Muscle of back (tissue), 11 donors: ENCODE results near the gene LPP. TPM values are rescaled to one million over a fixed set of nuclear protein-coding genes. Genes with fewer than 3 reads are reported as not detected.
A peak's percentile ranks its signal among the peaks of the same experiment; 100 is the strongest.

Experiments
- DNase-seq, 3 donors: peaks; one replicate each; pipeline versions ENCODE4 v3.0.0 to v3.0.0-alpha.2; 2013
- polyA plus RNA-seq, 10 donors: library from polyadenylated mRNA; unstranded; fragments of 120-200 nt; gene quantifications; one replicate each; pipeline ENCODE4 v1.2.1, GENCODE V29; 2013; ENCODE audit not compliant: insufficient read length in 10 of 10

The LPP gene
- polyA plus RNA-seq, 10 donors, result 12.0 to 18.9 (median 16.3) TPM

DNA sequence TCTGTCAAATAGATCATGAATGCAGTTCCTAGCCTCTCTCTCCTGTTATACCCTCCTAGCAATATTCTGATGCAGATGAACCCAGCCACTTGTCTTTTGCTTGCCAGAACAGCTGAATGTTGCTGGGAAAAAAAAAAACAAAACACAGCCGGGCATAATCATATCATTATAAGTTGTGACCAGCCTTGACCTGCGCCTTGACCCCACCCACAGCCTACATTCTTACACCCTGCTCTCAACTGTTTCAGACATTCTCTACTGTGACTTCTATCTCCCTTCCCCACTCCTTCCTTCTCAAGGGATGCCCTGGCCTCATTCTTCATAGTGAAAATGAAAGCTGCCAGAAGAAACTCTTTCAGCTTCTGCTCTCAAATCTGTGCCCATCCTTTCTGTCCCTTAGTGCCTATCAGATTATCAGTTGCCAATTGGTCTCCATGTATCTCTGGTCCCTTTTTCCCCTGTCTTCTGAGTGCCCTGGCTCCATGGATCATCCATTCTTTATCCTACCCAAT lies 628.7 kb downstream of the LPP start:
- DNase-seq, result no peak

DNA sequence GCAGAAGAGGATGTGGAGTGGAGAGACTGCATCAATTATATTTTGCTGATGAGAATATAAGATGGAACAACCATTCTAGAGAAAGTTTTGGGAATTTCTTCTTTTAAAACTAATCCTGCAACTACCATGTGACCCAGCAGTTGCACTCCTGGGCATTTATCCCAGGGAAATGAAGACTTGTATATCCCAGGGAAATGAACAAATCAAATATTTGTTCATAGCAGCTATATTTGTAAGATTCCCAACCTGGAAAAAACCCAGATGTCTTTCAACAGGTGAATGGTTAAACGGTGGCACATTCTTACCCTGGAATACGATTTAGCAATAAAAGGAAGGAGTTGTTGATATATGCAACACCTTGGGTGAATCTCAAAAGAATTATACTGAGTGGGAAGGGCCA lies 632.5 kb downstream of the LPP start:
- no peak for DNase-seq

- peak in 1 of 3 donors; percentile 92 for DNase-seq
These were observed 634.7 kb downstream of the LPP start for GRCh38 chr3:188788621-188789081.

DNA sequence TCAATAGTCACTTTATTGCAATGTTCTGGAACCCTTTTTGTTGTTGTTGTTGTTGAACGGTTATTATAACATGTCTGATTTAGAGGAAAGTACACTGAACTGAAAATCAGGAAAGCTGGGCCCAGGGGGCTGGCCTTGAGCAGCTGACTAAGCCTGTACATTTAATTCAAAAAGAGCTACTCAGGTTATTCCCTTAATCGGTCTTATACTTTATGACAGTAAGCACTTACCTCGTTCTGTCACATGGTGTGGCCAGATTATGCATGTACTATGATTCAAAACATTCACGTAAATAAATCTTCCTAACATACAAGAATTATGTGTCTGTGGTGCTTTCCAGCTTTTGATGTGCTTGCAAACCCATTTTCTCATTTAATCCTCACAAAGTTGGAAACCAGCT lies 635.3 kb downstream of the LPP start:
- no peak for DNase-seq

GRCh38 chr3:188791311-188791710 lies 637.4 kb downstream of the LPP start:
- no peak for DNase-seq

GRCh38 chr3:188792793-188793192 lies 638.8 kb downstream of the LPP start:
- peak; percentile 51 to 63 (median 52) for DNase-seq

- peak in 1 of 3 donors; percentile 94 for DNase-seq
These were observed 642.2 kb downstream of the LPP start for GRCh38 chr3:188796122-188796631.

DNA sequence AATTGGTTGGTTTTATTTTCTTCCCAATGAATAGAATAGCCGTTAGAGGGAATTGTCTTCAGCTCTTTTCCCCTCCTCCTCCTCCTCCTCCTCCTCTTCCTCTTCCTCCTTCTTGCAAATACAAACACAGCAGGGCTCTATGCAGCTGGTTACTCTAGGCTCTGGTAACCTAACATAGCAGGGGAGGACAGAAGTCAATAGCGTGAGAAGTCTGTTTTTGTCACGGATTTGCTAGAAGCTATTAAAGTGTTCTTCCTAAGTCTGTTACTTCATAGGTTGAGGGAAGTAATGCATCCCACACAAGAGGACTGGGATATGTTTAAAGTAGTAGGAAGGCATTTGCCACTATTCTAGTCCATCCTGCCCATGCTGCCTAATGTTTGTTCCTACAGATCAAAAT lies 643.1 kb downstream of the LPP start:
- no peak for DNase-seq

DNA sequence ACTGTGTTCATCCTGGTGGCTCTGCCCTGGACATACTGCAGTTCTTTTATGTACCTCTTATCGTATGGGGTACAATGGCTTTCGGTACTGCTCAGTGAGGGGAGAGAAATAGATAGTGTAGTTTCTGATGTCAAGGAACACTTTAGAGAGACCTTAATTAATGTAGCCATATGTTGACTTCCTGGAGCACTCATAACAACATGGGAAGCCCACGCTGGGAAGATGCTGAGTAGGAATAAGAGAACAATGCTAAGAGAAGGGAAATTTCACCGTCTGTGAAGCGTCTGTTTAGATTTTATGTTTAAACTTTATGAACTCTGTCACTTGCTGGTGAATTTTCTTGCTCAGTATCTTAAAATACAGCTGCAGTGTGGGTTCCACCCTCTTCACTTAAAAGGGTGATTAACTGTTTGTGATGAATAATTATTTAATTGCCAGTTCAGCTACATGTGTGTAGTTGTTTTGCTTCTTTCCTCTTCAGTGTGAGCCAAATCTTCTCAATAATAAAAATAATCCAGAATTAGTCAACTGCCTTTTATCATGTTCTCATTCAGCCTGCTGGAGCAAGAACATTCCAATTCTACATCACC lies 644.7 kb downstream of the LPP start:
- no peak for DNase-seq

DNA sequence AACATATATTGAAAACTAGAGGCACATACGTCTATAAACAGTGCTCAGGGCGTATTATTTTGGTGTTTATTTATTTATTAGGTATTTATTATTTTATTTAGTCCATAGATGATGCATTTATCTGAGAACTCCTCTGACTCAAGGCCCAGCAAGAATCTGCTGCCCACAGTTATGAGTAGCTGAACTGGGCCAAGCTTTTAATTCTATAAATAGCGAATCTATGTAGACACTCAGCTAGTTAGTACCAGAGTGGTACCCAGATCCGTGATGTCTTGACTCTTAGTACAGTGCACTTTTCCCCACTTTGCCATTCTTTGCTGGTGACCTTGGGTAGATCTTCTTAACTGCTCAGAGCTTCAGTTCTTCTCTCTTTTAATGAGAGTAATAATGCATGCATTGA lies 647.4 kb downstream of the LPP start:
- DNase-seq, result no peak

DNA sequence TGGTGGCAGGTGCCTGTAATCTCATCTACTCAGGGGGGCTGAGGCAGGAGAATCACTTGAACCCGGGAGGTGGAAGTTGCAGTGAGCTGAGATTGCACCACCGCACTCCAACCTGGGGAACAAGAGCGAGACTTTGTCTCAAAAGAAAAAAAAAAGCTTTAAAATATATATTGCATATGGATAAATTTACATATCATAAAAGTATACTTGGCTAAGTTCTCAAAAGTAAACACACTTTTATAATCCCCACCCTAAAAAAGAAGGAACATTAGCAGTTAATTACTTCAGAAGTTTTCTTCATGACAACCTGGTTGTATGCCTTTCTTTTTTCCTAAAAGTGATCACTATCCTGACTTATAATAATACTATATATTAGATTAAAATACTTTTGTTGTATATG lies 648.7 kb downstream of the LPP start:
- DNase-seq, result no peak

DNA sequence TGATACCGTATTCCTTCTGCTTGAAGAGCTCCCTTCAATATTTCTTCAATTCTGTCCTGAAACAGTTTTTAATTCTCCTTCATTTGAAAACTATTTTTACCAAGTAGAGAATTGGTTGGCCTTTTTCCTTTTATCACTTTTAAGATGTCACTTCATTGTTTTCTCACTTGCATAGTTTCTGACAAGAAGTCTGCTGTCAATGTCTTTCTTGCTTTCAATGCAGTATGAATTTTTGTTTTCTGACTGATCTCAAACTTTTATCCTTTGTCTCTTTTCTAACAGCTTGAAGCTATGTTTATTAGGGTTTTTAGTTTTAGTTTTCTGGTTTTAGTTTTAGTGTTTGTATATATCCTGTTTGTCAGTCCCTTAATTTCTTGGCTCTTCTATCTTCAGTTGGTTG lies 653.0 kb downstream of the LPP start:
- no peak for DNase-seq

- DNase-seq, result no peak
These were observed 658.2 kb downstream of the LPP start for GRCh38 chr3:188812198-188812597.

DNA sequence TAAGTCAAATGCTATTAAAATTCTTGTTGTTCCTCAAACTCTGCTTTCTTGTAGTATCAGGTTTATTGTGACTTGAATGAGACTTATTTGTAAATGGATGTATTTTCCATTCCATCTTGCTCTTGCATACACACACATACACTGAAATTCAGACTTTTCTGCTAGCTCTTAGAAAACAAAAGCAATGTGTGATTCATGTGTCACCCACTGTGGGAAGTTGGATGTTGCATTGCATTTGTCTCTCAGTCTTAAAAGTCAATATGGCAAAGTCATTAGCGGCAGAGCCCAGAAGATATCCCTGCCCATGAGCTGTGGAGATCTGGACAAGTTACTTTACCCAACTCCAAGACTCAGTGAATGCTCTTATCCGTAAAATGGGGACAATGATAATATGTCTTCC lies 660.6 kb downstream of the LPP start:
- no peak for DNase-seq

DNA sequence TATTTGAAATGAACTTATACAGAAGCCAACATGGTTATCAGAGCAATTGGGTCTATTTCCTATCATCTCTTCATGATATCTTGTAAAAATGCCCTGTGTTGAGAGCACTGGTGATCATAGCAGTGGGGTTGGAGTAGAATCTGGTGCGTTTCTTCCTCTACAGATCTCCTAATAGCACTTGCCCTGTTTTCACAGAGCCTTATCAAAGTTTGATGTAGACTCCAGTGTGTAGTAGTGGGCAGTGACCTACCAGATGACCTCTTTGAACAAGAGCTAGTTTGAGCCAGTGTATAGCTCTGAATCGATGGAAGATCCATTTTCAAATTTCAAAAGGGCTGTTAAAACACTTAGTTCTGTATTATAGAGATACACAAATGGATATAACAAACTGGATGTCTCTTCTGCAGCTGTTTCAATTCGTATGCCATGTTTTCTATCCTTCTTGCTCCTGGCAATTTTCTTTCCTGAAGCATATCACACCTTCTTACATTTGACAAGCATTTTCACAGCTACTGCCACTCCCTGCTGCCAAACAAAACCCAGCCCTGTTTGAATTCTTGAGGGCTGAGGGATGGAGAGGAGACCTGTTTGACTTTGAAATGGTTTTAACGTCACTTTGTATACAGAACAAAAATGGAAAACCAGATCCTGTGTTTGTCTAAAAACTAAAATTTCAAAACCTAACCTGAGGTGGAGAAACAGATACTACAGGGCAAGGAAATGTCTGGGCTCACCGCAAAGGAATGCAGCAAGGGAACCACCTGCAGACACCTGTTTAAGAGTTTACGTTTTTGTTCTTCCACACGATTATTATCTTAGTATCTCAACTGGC lies 663.4 kb downstream of the LPP start:
- DNase-seq, result no peak

- DNase-seq, result no peak
These were observed 663.9 kb downstream of the LPP start for GRCh38 chr3:188817935-188818269.

DNA sequence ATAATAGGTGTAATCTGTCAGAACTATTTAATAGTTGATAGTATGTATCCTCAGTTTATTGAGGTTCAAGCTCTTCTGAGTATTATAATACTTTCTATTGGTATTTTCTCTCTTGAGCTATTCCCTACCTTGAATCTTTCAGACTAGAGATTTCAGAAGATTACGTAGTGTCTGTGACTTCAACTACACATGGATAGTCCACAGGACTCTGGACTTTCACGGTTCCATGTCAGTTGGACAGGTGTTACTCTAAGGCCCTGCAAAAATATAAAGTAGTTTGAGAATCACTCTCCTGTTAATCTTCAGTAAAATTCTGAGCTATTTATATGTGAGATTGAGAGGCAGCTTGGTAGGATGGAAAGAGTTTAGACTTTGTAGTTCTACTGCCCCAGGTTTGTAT lies 664.3 kb downstream of the LPP start:
- no peak for DNase-seq

DNA sequence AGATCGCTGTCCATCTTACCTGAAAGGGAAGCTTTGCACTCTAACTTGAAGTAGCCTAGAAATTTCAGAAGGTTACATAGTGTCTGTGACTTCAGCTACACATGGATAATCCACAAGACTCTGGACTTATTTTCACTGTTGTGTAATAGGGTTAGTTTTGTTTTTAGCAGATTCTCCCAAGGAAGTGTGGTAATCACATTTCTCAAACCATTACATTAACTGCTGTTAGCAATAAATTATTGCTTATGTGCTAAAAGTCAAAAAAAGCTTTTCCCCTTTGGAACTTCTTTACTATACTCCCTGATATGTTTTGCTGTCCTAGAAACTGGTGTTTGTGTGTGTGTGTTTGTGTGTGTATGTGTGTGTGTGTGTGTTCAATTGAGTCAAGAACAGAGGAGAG lies 666.0 kb downstream of the LPP start:
- no peak for DNase-seq

- DNase-seq, result no peak
These were observed 668.0 kb downstream of the LPP start for GRCh38 chr3:188822004-188822403.

GRCh38 chr3:188822411-188822810 lies 668.5 kb downstream of the LPP start:
- no peak for DNase-seq

- DNase-seq, result no peak
These were observed 670.6 kb downstream of the LPP start for GRCh38 chr3:188824566-188824965.

DNA sequence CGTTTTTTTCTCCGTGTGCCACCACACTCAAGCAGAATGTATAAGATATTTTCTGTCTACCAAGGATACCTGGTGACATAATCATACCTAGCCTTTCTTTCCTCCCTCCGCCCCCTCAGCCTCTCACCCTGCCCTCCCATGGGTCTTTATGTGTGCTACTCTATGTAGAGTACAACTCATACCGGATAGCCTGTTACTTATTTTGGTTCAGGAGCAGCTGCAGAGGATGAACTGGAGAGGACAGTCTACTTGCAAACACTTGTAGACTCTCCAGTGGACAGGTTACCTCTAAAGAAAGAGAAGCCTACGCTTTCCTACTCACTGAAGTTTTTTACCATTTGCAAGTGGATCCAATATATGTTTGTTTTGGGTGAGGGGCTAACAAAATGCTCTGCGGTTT lies 671.9 kb downstream of the LPP start:
- peak in 1 of 3 donors; percentile 47 for DNase-seq

GRCh38 chr3:188826574-188826973 lies 672.6 kb downstream of the LPP start:
- DNase-seq, result no peak
